ENCODE data around the gene TSPEAR.

Gene TSPEAR

GRCh38 chr21:44609193-44609592, 102.2 kb downstream of the TSPEAR start:
- peaks cover 0 to 21% of the 10 kb centered on the region in 2 donors for H3K27me3 ChIP-seq
- DNase-seq: no peak
- no peaks in the 10 kb centered on the region for H3K4me1 ChIP-seq
- intact Hi-C loops (cut with DNase I; ENCODE audit: low total_unique reads): no loop called here
- H3K27ac ChIP-seq: no peak overlapping the region
- H3K9me3 ChIP-seq: peaks cover 0 to 24% (median 21%) of the 10 kb centered on the region in 3 donors
- no peak for TF ChIP-seq CTCF (IDR thresholded peaks at IDR 0.05)
- no peaks in the 10 kb centered on the region for H3K36me3 ChIP-seq
- no peak overlapping the region for H3K4me3 ChIP-seq

GRCh38 chr21:44606495-44606894, 104.9 kb downstream of the TSPEAR start:
- H3K27ac ChIP-seq: no peak overlapping the region
- no peak for TF ChIP-seq CTCF (IDR thresholded peaks at IDR 0.05)
- peaks cover 0 to 18% (median 17%) of the 10 kb centered on the region in 3 donors for H3K9me3 ChIP-seq
- no peak for DNase-seq
- H3K4me1 ChIP-seq: no peaks in the 10 kb centered on the region
- H3K4me3 ChIP-seq: no peak overlapping the region
- H3K27me3 ChIP-seq: peaks cover 0 to 26% of the 10 kb centered on the region in 2 donors
- intact Hi-C loops (cut with DNase I; ENCODE audit: low total_unique reads): no loop called here
- H3K36me3 ChIP-seq: no peaks in the 10 kb centered on the region

- H3K4me1 ChIP-seq: no peaks in the 10 kb centered on the region
- H3K4me3 ChIP-seq: no peak overlapping the region
- no peak for DNase-seq
- peaks cover 0 to under 1% (median under 1%) of the 10 kb centered on the region in 3 donors for H3K9me3 ChIP-seq
- no peak for TF ChIP-seq CTCF (IDR thresholded peaks at IDR 0.05)
- intact Hi-C loops (cut with DNase I; ENCODE audit: low total_unique reads): no loop called here
- no peaks in the 10 kb centered on the region for H3K36me3 ChIP-seq
- H3K27me3 ChIP-seq: peaks cover 0 to 30% of the 10 kb centered on the region in 2 donors
- no peak overlapping the region for H3K27ac ChIP-seq
Measured at GRCh38 chr21:44603911-44604310, 107.5 kb downstream of the TSPEAR start.

- no peak for DNase-seq
- Histone ChIP-seq H3K9me3 (peaks cover 0 to 5% (median 0%) of the 10 kb centered on the region in 3 donors), H3K27ac (no peak overlapping the region), H3K4me3 (no peak overlapping the region), H3K27me3 (peaks cover 0 to 30% of the 10 kb centered on the region in 2 donors), H3K36me3 (no peaks in the 10 kb centered on the region), H3K4me1 (no peaks in the 10 kb centered on the region)
- TF ChIP-seq CTCF (IDR thresholded peaks at IDR 0.05): no peak
- intact Hi-C loops (cut with DNase I; ENCODE audit: low total_unique reads): no loop called here
Measured at GRCh38 chr21:44603109-44603875, 108.1 kb downstream of the TSPEAR start.

- Histone ChIP-seq H3K27ac (no peak overlapping the region), H3K4me1 (no peaks in the 10 kb centered on the region), H3K36me3 (no peaks in the 10 kb centered on the region), H3K27me3 (peaks cover 0 to 30% of the 10 kb centered on the region in 2 donors), H3K9me3 (peaks cover 0 to 5% (median 0%) of the 10 kb centered on the region in 3 donors), H3K4me3 (no peak overlapping the region)
- intact Hi-C loops (cut with DNase I; ENCODE audit: low total_unique reads): no loop called here
- no peak for DNase-seq
- TF ChIP-seq CTCF (IDR thresholded peaks at IDR 0.05): no peak
Measured at GRCh38 chr21:44602463-44602850, 108.9 kb downstream of the TSPEAR start.

Data from tibial artery (tissue), 4 donors.